C4-2B (cell line): Measurements from ENCODE around the gene FPR1.

Experiments used
- CTCF ChIP-seq: fragments of 450-650 bp; conservative IDR thresholded peaks from 2 replicates; pipeline ENCODE4 v1.5.1; 2017; ENCODE audit warnings: mild to moderate bottlenecking
- ZFX ChIP-seq: fragments of 450-650 bp; IDR thresholded peaks from 2 replicates; pipeline ENCODE4 v1.6.1; 2017

- TF ChIP-seq CTCF, result no peak
- no peak for TF ChIP-seq ZFX
Measured at GRCh38 chr19:51708811-51709210, 42.9 kb downstream of the FPR1 start.
